ENCODE measurements around the gene GC.
"Not testable (repeated sequence)": the region's sequence is repeated elsewhere in the genome, so short reads cannot be mapped to it uniquely, and the experiment has no call there.

Gene GC

GRCh38 chr4:71752383-71753042 lies 31.4 kb downstream of the GC start:
- no peak for DNase-seq (ENCODE audit: insufficient read length)
- no peak for TF ChIP-seq POLR2A (IDR thresholded peaks at IDR 0.05; ENCODE audit: low read depth, low read length)
- no peak for FAIRE-seq

GRCh38 chr4:71749008-71749594 lies 34.8 kb downstream of the GC start:
- DNase-seq (ENCODE audit: insufficient read length) = no peak
- TF ChIP-seq TAF1 (IDR thresholded peaks at IDR 0.05; ENCODE audit: borderline replicate concordance, low read depth, low read length) (no peak), POLR2AphosphoS5 (IDR thresholded peaks at IDR 0.05; ENCODE audit: low read depth, low read length) (no peak), POLR2A (IDR thresholded peaks at IDR 0.05; ENCODE audit: low read depth, low read length) (no peak)
- FAIRE-seq = no peak

GRCh38 chr4:71746379-71746778 lies 37.5 kb downstream of the GC start:
- DNase-seq (ENCODE audit: insufficient read length) = no peak
- no peak for TF ChIP-seq POLR2AphosphoS5 (IDR thresholded peaks at IDR 0.05; ENCODE audit: low read depth, low read length)
- no peak for TF ChIP-seq POLR2A (IDR thresholded peaks at IDR 0.05; ENCODE audit: low read depth, low read length)
- no peak for TF ChIP-seq TAF1 (IDR thresholded peaks at IDR 0.05; ENCODE audit: borderline replicate concordance, low read depth, low read length)
- FAIRE-seq = no peak

- DNase-seq (ENCODE audit: insufficient read length); FAIRE-seq: not testable (repeated sequence)
Measured at GRCh38 chr4:71738782-71739181, 45.1 kb downstream of the GC start.

GRCh38 chr4:71732706-71733105 lies 51.2 kb downstream of the GC start:
- DNase-seq (ENCODE audit: insufficient read length) = no peak
- FAIRE-seq = no peak

GRCh38 chr4:71732066-71732465 lies 51.8 kb downstream of the GC start:
- TF ChIP-seq TAF1 (IDR thresholded peaks at IDR 0.05; ENCODE audit: borderline replicate concordance, low read depth, low read length) = no peak
- no peak for TF ChIP-seq POLR2A (IDR thresholded peaks at IDR 0.05; ENCODE audit: low read depth, low read length)
- no peak for TF ChIP-seq POLR2AphosphoS5 (IDR thresholded peaks at IDR 0.05; ENCODE audit: low read depth, low read length)
- FAIRE-seq (no peak), DNase-seq (ENCODE audit: insufficient read length) (no peak)

More at GRCh38 chr4:71732706-71733105, 51.2 kb downstream of the GC start:
- no peak for TF ChIP-seq POLR2A (IDR thresholded peaks at IDR 0.05; ENCODE audit: low read depth, low read length)
- TF ChIP-seq TAF1 (IDR thresholded peaks at IDR 0.05; ENCODE audit: borderline replicate concordance, low read depth, low read length) = no peak
- TF ChIP-seq POLR2AphosphoS5 (IDR thresholded peaks at IDR 0.05; ENCODE audit: low read depth, low read length) = no peak

- DNase-seq (ENCODE audit: insufficient read length) (no peak), FAIRE-seq (no peak)
- TF ChIP-seq POLR2A (IDR thresholded peaks at IDR 0.05; ENCODE audit: low read depth, low read length) = no peak
- no peak for TF ChIP-seq TAF1 (IDR thresholded peaks at IDR 0.05; ENCODE audit: borderline replicate concordance, low read depth, low read length)
- TF ChIP-seq POLR2AphosphoS5 (IDR thresholded peaks at IDR 0.05; ENCODE audit: low read depth, low read length) = no peak
Measured at GRCh38 chr4:71729856-71730255, 54.0 kb downstream of the GC start.

- DNase-seq (ENCODE audit: insufficient read length) (no peak), FAIRE-seq (peak; percentile 79)
- TF ChIP-seq POLR2AphosphoS5 (IDR thresholded peaks at IDR 0.05; ENCODE audit: low read depth, low read length) = no peak
- TF ChIP-seq TAF1 (IDR thresholded peaks at IDR 0.05; ENCODE audit: borderline replicate concordance, low read depth, low read length) = no peak
- no peak for TF ChIP-seq POLR2A (IDR thresholded peaks at IDR 0.05; ENCODE audit: low read depth, low read length)
Measured at GRCh38 chr4:71713611-71714203, 70.2 kb downstream of the GC start.

GRCh38 chr4:71711985-71712348 lies 71.9 kb downstream of the GC start:
- TF ChIP-seq POLR2A (IDR thresholded peaks at IDR 0.05; ENCODE audit: low read depth, low read length) (no peak), TAF1 (IDR thresholded peaks at IDR 0.05; ENCODE audit: borderline replicate concordance, low read depth, low read length) (no peak), POLR2AphosphoS5 (IDR thresholded peaks at IDR 0.05; ENCODE audit: low read depth, low read length) (no peak)
- no peak for DNase-seq (ENCODE audit: insufficient read length)
- FAIRE-seq = no peak

GRCh38 chr4:71711044-71711984 lies 72.6 kb downstream of the GC start:
- no peak for FAIRE-seq
- TF ChIP-seq POLR2A (IDR thresholded peaks at IDR 0.05; ENCODE audit: low read depth, low read length) (no peak), POLR2AphosphoS5 (IDR thresholded peaks at IDR 0.05; ENCODE audit: low read depth, low read length) (no peak), TAF1 (IDR thresholded peaks at IDR 0.05; ENCODE audit: borderline replicate concordance, low read depth, low read length) (no peak)
- no peak for DNase-seq (ENCODE audit: insufficient read length)

GRCh38 chr4:71709961-71710360 lies 73.9 kb downstream of the GC start:
- DNase-seq (ENCODE audit: insufficient read length) (no peak), FAIRE-seq (no peak)
- TF ChIP-seq TAF1 (IDR thresholded peaks at IDR 0.05; ENCODE audit: borderline replicate concordance, low read depth, low read length) (no peak), POLR2A (IDR thresholded peaks at IDR 0.05; ENCODE audit: low read depth, low read length) (no peak), POLR2AphosphoS5 (IDR thresholded peaks at IDR 0.05; ENCODE audit: low read depth, low read length) (no peak)

All from GM12892 (cell line).